A549 (cell line): ENCODE measurements around the gene ZNF791. TPM values are rescaled to one million over a fixed set of nuclear protein-coding genes. Genes with fewer than 3 reads are reported as not detected.

Experiments
- ATAC-seq, 2 experiments: fragments of 200-7000 bp in 1 of 2; fragments of >200 bp in 1 of 2; cut with Nextera tagmentation in 1 of 2; cut with Tn5 transposase in 1 of 2; 3 replicates each; pipeline versions ENCODE4 v1.8.0 to v1.9.1; 2018 to 2020; ENCODE audit warnings: mild to moderate bottlenecking in 1 of 2, moderate library complexity in 1 of 2
- CTCF ChIA-PET: fragments of 300-600 bp; sonication (Branson Sonifier 250); formaldehyde crosslinking; extraction: SDS; loops from one replicate; lab custom pipeline; 2021; ENCODE audit warnings: antibody characterized with exemption, inconsistent platforms; lab: Yijun Ruan, JAX
- POLR2A ChIA-PET: fragments of 350-600 bp; formaldehyde crosslinking; extraction: SDS; loops from one replicate; lab custom pipeline; 2021; ENCODE audit warnings: antibody characterized with exemption, inconsistent platforms; lab: Yijun Ruan, JAX
- DNase-seq, 2 experiments: peaks; one replicate each; pipeline versions ENCODE4 v3.0.0 to v3.0.0-alpha.2; 2011 to 2016; ENCODE audit warnings: low read depth in 1 of 2, low spot score in 1 of 2
- FAIRE-seq: peaks from 2 replicates; lab custom pipeline; 2011; peaks lifted over from hg19 to GRCh38; lab: Jason Lieb, UNC
- H3K27ac ChIP-seq, 2 experiments: fragments of >200 bp; sonication (Bioruptor Twin); formaldehyde crosslinking; 3 replicates each; pipeline ENCODE4 v1.5.1; 2016 to 2017
- H3K4me1 ChIP-seq: fragments of >200 bp; sonication (Bioruptor Twin); formaldehyde crosslinking; 3 replicates; pipeline ENCODE4 v1.6.1; 2016
- H3K4me2 ChIP-seq: fragments of >200 bp; sonication (Bioruptor Twin); formaldehyde crosslinking; 3 replicates; pipeline ENCODE4 v1.6.1; 2016
- H3K4me3 ChIP-seq: fragments of >200 bp; sonication (Bioruptor Twin); formaldehyde crosslinking; 3 replicates; pipeline ENCODE4 v1.5.1; 2016
- H3K9me3 ChIP-seq: fragments of >200 bp; sonication (Bioruptor Twin); formaldehyde crosslinking; 3 replicates; pipeline ENCODE4 v1.6.1; 2016
- CBX8 ChIP-seq: fragments of 200-600 bp; sonication (generic); IDR thresholded peaks from 2 replicates; pipeline ENCODE4 v1.6.1; 2016
- CEBPB ChIP-seq, 2 experiments: fragments of >200 bp in 1 of 2; sonication (Bioruptor Twin) in 1 of 2; formaldehyde crosslinking in 1 of 2; IDR thresholded peaks; 2 replicates each; pipeline ENCODE4 v1.6.1; 2012 to 2016
- EP300 ChIP-seq, 2 experiments: fragments of >200 bp; sonication (Bioruptor Twin); formaldehyde crosslinking; IDR thresholded peaks; 2 replicates in 1 of 2; 3 replicates in 1 of 2; pipeline ENCODE4 v1.6.1; 2016 to 2017
- GATA3 ChIP-seq: IDR thresholded peaks from 2 replicates; pipeline ENCODE4 v1.6.1; 2012; ENCODE audit warnings: borderline replicate concordance
- HEYL ChIP-seq: fragments of 250-450 bp; sonication (Bioruptor Pico); IDR thresholded peaks from 2 replicates; pipeline ENCODE4 v1.8.0; 2021; ENCODE audit warnings: mild to moderate bottlenecking, moderate library complexity
- HOXB13 ChIP-seq: fragments of 250-450 bp; sonication (Bioruptor Pico); IDR thresholded peaks from 2 replicates; pipeline ENCODE4 v1.5.0; 2020; ENCODE audit warnings: low read depth, mild to moderate bottlenecking, moderate library complexity
- JUN ChIP-seq, 2 experiments: fragments of >200 bp; sonication (Bioruptor Twin); formaldehyde crosslinking; IDR thresholded peaks; 2 replicates in 1 of 2; 3 replicates in 1 of 2; pipeline ENCODE4 v1.6.1; 2016 to 2017
- MAZ ChIP-seq: fragments of 150-350 bp; IDR thresholded peaks from 2 replicates; pipeline ENCODE4 v1.6.1; 2014; ENCODE audit warnings: antibody characterized with exemption, low read depth, low read length, borderline replicate concordance
- POLR2A ChIP-seq: IDR thresholded peaks from 2 replicates; pipeline ENCODE4 v1.6.1; 2012; ENCODE audit warnings: mild to moderate bottlenecking, low read length
- RAD21 ChIP-seq, 2 experiments: fragments of >200 bp in 1 of 2; sonication (Bioruptor Twin) in 1 of 2; formaldehyde crosslinking in 1 of 2; IDR thresholded peaks in 1 of 2; conservative IDR thresholded peaks in 1 of 2; 2 replicates in 1 of 2; 3 replicates in 1 of 2; pipeline ENCODE4 v1.6.1; 2012 to 2018; ENCODE audit warnings: inconsistent platforms in 1 of 2
- ZFP36 ChIP-seq: fragments of 450-650 bp; IDR thresholded peaks from 2 replicates; pipeline ENCODE4 v1.6.1; 2014; ENCODE audit warnings: borderline replicate concordance; ENCODE audit not compliant: partially characterized antibody
- ZNF302 ChIP-seq: fragments of 250-450 bp; sonication (Bioruptor Pico); IDR thresholded peaks from 2 replicates; pipeline ENCODE4 v1.9.0; 2021; ENCODE audit warnings: inconsistent platforms, mild to moderate bottlenecking, moderate library complexity
- WGBS: methylation state at CpG from one replicate; pipeline ENCODE4 v1.1.6; 2017; ENCODE audit errors: missing lambda C conversion rate; 5-methylcytosine and 5-hydroxymethylcytosine counted together
- polyA plus RNA-seq, 4 experiments: library from polyadenylated mRNA; depleted of rRNA in 3 of 4; stranded (reverse); fragments of >200 nt; fragmentation: RNase III in 1 of 4; extraction: RNeasy Plus Mini Kit Qiagen cat#74134 plus additional on column Dnase treatment in 1 of 4; gene quantifications; 2 replicates in 3 of 4; 3 replicates in 1 of 4; pipeline ENCODE4 v1.2.3, GENCODE V29; 2011 to 2017
- TF ChIP-seq, protein P1 (sequence below): IDR thresholded peaks from 2 replicates; pipeline ENCODE4 v1.6.1; 2012; ENCODE audit warnings: low read depth, borderline replicate concordance
- TF ChIP-seq, protein P2 (sequence below): fragments of >200 bp; sonication (Bioruptor Twin); formaldehyde crosslinking; IDR thresholded peaks from 3 replicates; pipeline ENCODE4 v1.6.1; 2016
- TF ChIP-seq, protein P3 (sequence below): fragments of 250-450 bp; sonication (Bioruptor Pico); IDR thresholded peaks from 2 replicates; pipeline ENCODE4 v1.5.0; 2020; ENCODE audit warnings: low read depth, mild to moderate bottlenecking, moderate library complexity
- TF ChIP-seq, protein P4 (sequence below): IDR thresholded peaks from 2 replicates; pipeline ENCODE4 v1.6.1; 2012
- TF ChIP-seq, protein P5 (sequence below): fragments of 200-600 bp; sonication (generic); IDR thresholded peaks from 2 replicates; pipeline ENCODE4 v1.6.1; 2016; ENCODE audit warnings: antibody characterized with exemption, mild to moderate bottlenecking, moderate library complexity
- TF ChIP-seq, protein P6 (sequence below): fragments of >200 bp; sonication (Bioruptor Twin); formaldehyde crosslinking; IDR thresholded peaks from 3 replicates; pipeline ENCODE4 v1.5.1; 2016

Gene ZNF791
- polyA plus RNA-seq, 2 of the 4 experiments (the other 2 are of a cell fraction): 4.5 to 7.1 TPM

DNA sequence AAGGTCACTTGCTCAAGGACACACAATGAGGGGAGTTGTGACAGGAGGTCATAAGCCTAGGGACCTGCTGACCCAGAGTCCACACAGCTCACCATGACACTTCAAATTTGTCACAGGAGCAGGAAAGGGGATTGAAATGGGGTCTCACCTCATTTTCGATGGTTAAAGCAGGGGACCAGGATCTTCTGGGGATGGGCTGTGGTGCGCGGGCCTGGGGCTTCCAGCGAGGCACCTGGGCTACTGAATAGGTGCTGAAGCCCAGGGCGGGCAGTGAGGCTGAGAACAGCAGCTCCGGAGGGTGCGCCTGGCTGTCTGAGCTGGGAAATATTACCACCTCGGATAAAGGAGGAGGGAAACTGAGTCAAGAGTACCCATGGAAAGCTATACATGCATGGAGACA is 44.8 kb downstream of the ZNF791 start:
- no peak for FAIRE-seq

DNA sequence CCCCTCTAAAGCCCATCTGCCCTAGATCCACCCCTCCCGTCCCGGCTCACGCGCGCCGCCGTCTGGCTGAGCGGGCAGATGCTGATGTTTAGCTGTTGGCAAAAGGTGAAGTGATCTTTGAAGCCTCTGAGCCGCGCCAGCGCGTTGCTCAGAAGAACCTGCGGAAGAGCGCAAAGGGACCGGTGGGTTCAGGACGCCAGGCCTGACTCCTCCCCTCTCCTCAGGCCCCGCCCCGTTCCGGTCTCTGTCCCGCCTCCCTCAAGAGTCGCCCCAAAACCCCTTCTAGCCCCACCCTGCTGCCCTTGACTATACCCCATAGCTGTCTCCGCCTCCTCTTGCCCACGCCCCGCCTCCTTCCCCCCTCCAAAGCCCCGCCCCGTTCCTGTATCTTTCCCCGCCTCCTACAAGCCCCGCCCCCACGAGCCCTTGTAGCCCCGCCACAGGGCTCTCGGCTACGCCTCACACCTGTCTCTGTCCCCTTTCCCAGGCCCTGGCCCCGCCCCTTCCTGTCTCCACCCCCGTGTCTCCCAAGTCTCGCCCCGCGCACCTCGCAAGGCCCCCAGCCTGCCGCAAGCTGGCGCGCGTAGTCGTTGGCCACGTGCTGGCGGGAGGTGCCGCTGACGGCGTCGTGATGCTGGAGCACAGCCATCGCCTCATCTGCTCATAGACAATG is 46.3 kb downstream of the ZNF791 start:
- Histone ChIP-seq H3K4me2 (no peak overlapping the region), H3K27ac (no peak overlapping the region), H3K4me1 (no peaks in the 10 kb centered on the region), H3K4me3 (no peak overlapping the region), H3K9me3 (no peaks in the 10 kb centered on the region)
- TF ChIP-seq, protein P1, sequence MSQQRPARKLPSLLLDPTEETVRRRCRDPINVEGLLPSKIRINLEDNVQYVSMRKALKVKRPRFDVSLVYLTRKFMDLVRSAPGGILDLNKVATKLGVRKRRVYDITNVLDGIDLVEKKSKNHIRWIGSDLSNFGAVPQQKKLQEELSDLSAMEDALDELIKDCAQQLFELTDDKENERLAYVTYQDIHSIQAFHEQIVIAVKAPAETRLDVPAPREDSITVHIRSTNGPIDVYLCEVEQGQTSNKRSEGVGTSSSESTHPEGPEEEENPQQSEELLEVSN: no peak
- TF ChIP-seq, protein P2, sequence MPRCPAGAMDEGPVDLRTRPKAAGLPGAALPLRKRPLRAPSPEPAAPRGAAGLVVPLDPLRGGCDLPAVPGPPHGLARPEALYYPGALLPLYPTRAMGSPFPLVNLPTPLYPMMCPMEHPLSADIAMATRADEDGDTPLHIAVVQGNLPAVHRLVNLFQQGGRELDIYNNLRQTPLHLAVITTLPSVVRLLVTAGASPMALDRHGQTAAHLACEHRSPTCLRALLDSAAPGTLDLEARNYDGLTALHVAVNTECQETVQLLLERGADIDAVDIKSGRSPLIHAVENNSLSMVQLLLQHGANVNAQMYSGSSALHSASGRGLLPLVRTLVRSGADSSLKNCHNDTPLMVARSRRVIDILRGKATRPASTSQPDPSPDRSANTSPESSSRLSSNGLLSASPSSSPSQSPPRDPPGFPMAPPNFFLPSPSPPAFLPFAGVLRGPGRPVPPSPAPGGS: no peak
- TF ChIP-seq, protein P3, sequence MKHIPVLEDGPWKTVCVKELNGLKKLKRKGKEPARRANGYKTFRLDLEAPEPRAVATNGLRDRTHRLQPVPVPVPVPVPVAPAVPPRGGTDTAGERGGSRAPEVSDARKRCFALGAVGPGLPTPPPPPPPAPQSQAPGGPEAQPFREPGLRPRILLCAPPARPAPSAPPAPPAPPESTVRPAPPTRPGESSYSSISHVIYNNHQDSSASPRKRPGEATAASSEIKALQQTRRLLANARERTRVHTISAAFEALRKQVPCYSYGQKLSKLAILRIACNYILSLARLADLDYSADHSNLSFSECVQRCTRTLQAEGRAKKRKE (CRISPR knock-in tag): no peak
- TF ChIP-seq, protein P4, sequence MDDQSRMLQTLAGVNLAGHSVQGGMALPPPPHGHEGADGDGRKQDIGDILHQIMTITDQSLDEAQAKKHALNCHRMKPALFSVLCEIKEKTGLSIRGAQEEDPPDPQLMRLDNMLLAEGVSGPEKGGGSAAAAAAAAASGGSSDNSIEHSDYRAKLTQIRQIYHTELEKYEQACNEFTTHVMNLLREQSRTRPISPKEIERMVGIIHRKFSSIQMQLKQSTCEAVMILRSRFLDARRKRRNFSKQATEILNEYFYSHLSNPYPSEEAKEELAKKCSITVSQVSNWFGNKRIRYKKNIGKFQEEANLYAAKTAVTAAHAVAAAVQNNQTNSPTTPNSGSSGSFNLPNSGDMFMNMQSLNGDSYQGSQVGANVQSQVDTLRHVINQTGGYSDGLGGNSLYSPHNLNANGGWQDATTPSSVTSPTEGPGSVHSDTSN: no peak
- TF ChIP-seq CBX8 (no peak), HOXB13 (CRISPR knock-in tag) (no peak), RAD21 (conservative IDR thresholded peaks at IDR 0.05 in 1 of 2, IDR thresholded peaks at IDR 0.05 in 1 of 2) (no peak), ZNF302 (CRISPR knock-in tag) (no peak), GATA3 (no peak)
- TF ChIP-seq, protein P5, sequence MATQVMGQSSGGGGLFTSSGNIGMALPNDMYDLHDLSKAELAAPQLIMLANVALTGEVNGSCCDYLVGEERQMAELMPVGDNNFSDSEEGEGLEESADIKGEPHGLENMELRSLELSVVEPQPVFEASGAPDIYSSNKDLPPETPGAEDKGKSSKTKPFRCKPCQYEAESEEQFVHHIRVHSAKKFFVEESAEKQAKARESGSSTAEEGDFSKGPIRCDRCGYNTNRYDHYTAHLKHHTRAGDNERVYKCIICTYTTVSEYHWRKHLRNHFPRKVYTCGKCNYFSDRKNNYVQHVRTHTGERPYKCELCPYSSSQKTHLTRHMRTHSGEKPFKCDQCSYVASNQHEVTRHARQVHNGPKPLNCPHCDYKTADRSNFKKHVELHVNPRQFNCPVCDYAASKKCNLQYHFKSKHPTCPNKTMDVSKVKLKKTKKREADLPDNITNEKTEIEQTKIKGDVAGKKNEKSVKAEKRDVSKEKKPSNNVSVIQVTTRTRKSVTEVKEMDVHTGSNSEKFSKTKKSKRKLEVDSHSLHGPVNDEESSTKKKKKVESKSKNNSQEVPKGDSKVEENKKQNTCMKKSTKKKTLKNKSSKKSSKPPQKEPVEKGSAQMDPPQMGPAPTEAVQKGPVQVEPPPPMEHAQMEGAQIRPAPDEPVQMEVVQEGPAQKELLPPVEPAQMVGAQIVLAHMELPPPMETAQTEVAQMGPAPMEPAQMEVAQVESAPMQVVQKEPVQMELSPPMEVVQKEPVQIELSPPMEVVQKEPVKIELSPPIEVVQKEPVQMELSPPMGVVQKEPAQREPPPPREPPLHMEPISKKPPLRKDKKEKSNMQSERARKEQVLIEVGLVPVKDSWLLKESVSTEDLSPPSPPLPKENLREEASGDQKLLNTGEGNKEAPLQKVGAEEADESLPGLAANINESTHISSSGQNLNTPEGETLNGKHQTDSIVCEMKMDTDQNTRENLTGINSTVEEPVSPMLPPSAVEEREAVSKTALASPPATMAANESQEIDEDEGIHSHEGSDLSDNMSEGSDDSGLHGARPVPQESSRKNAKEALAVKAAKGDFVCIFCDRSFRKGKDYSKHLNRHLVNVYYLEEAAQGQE: no peak
- ATAC-seq (no peak; a peak in 1 of 6 replicates), FAIRE-seq (no peak), DNase-seq (no peak)
- CTCF ChIA-PET: interaction anchor here (1.2 kb wide), 1 partner anchor 16 kb away, joined by 5 read pairs; no protein-coding TSS in a partner anchor
- POLR2A ChIA-PET: no interaction called here
- 96% methylated on average over 27 of the region's 50 CpGs for WGBS

More for the DNA sequence above, 44.8 kb downstream of the ZNF791 start:
- no peaks in the 10 kb centered on the region for H3K9me3 ChIP-seq
- H3K4me3 ChIP-seq: no peak overlapping the region
- TF ChIP-seq POLR2A (no peak), ZFP36 (no peak), HEYL (CRISPR knock-in tag) (no peak), MAZ (no peak), CEBPB (IDR thresholded peaks at IDR 0.05) (no peak), JUN (IDR thresholded peaks at IDR 0.05) (no peak), EP300 (IDR thresholded peaks at IDR 0.05) (no peak)
- TF ChIP-seq, protein P6, sequence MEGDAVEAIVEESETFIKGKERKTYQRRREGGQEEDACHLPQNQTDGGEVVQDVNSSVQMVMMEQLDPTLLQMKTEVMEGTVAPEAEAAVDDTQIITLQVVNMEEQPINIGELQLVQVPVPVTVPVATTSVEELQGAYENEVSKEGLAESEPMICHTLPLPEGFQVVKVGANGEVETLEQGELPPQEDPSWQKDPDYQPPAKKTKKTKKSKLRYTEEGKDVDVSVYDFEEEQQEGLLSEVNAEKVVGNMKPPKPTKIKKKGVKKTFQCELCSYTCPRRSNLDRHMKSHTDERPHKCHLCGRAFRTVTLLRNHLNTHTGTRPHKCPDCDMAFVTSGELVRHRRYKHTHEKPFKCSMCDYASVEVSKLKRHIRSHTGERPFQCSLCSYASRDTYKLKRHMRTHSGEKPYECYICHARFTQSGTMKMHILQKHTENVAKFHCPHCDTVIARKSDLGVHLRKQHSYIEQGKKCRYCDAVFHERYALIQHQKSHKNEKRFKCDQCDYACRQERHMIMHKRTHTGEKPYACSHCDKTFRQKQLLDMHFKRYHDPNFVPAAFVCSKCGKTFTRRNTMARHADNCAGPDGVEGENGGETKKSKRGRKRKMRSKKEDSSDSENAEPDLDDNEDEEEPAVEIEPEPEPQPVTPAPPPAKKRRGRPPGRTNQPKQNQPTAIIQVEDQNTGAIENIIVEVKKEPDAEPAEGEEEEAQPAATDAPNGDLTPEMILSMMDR: no peak
- TF ChIP-seq, protein P3 (CRISPR knock-in tag): no peak
- TF ChIP-seq, protein P1: no peak
- ChIA-PET POLR2A (no interaction called here), CTCF (no interaction called here)
- no peak overlapping the region for H3K27ac ChIP-seq
- H3K4me1 ChIP-seq: no peaks in the 10 kb centered on the region
- no peak for DNase-seq
- no peak overlapping the region for H3K4me2 ChIP-seq
- ATAC-seq: no peak
- 86% methylated on average over 8 of the region's 8 CpGs for WGBS
